ENCODE measurements around the gene TBL1Y. TPM values are rescaled to one million over a fixed set of nuclear protein-coding genes. Genes with fewer than 3 reads are reported as not detected.

TBL1Y gene
- total and polyA plus RNA-seq, 2 experiments from 2014 or later = 2.6 to 5.8 TPM

DNA sequence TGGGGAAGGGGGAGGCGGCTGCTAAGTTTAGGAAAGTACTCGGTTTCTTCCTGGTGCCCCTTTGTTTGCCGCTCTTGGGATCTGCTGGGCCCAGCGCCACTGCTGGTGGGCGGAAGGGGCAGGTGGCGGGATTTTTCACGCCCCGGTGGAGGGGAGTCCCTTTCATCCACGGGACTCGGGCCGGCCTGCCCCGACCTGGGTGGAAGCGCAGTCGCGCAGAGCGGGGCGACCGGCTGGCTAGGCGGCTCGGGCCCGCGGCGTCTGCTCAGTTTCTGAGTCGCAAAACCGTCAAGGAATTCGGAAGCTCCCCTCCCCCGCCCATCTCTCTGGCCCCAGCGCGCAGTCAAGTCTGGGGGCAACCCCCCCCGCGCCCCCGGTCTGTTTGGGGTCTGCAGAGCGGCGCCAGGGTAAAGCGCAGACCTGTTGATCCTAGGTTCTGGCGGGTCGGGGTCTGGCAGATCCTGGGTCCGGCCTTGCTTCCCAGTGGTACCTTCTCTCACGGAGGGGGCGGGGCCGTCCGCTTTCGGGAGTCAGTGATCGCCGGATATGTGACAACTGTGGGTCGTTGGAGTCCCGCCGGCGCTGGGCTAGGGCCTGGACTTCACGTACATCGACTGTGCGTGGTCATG, 870 bp downstream of the TBL1Y start, which contains the start of gene AMELY:
TSS of gene AMELY (minus strand) at position 500 of the 629 bp plus-strand sequence. CDS start 39,144 bp downstream, outside the sequence.
- Histone ChIP-seq H3K9me2 (ENCODE audit: insufficient read depth) (no peaks in the 10 kb centered on the region), H3K27me3 (ENCODE audit: insufficient read depth) (peaks cover 28% of the 10 kb centered on the region; the same call in 1 of the 2 replicates), H3K27ac (ENCODE audit: low read depth) (no peak within 1 kb of the TSS), H4K20me1 (replicated peaks; ENCODE audit: insufficient read depth) (0 out of 2 replicates have a peak, but pooled peaks cover 5% of the 10 kb centered on the region), H3K4me3 (peak within 1 kb of the TSS; percentile 68), H3K36me3 (ENCODE audit: insufficient read depth) (no peaks in the 10 kb centered on the region), H3K79me2 (replicated peaks; ENCODE audit: insufficient read depth) (peaks cover 20% of the 10 kb centered on the region), H3K4me2 (peak within 1 kb of the TSS; percentile 82), H3F3A (replicated peaks; ENCODE audit: low read depth) (no peaks in the 10 kb centered on the region), H2AFZ (no peak within 1 kb of the TSS), H3K4me1 (ENCODE audit: insufficient read depth) (peaks cover 5% of the 10 kb centered on the region)
- Mint-ChIP-seq H3K27ac (no peak within 1 kb of the TSS), H3K27me3 (ENCODE audit: insufficient read depth, low read depth, poor library complexity) (peaks cover 10% of the 10 kb centered on the region), H3K36me3 (ENCODE audit: low read depth) (peaks cover 35% of the 10 kb centered on the region), H3K4me3 (peak within 1 kb of the TSS; percentile 86), H3K4me1 (peaks cover 22% of the 10 kb centered on the region), H3K9me3 (no peaks in the 10 kb centered on the region)
- DNase-seq (ENCODE audit: low spot score) (peak; percentile 65), ATAC-seq (peak; percentile 23)
- no peak for TF ChIP-seq CREB1 (CRISPR knock-in tag; IDR thresholded peaks at IDR 0.05; ENCODE audit: low read depth)
- TF ChIP-seq, protein P1, sequence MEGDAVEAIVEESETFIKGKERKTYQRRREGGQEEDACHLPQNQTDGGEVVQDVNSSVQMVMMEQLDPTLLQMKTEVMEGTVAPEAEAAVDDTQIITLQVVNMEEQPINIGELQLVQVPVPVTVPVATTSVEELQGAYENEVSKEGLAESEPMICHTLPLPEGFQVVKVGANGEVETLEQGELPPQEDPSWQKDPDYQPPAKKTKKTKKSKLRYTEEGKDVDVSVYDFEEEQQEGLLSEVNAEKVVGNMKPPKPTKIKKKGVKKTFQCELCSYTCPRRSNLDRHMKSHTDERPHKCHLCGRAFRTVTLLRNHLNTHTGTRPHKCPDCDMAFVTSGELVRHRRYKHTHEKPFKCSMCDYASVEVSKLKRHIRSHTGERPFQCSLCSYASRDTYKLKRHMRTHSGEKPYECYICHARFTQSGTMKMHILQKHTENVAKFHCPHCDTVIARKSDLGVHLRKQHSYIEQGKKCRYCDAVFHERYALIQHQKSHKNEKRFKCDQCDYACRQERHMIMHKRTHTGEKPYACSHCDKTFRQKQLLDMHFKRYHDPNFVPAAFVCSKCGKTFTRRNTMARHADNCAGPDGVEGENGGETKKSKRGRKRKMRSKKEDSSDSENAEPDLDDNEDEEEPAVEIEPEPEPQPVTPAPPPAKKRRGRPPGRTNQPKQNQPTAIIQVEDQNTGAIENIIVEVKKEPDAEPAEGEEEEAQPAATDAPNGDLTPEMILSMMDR (conservative IDR thresholded peaks at IDR 0.05; ENCODE audit: low read depth in 2 of 2) = no peak
- no peak for TF ChIP-seq EZH2 (IDR thresholded peaks at IDR 0.05; ENCODE audit: low read depth, unreplicated experiment)
- no peak for TF ChIP-seq POLR2AphosphoS5 (IDR thresholded peaks at IDR 0.05; ENCODE audit: low read depth)
- no peak for TF ChIP-seq STAT1 (IDR thresholded peaks at IDR 0.05; ENCODE audit: unreplicated experiment)
- TF ChIP-seq JUNB (IDR thresholded peaks at IDR 0.05; ENCODE audit: unreplicated experiment) = no peak

DNA sequence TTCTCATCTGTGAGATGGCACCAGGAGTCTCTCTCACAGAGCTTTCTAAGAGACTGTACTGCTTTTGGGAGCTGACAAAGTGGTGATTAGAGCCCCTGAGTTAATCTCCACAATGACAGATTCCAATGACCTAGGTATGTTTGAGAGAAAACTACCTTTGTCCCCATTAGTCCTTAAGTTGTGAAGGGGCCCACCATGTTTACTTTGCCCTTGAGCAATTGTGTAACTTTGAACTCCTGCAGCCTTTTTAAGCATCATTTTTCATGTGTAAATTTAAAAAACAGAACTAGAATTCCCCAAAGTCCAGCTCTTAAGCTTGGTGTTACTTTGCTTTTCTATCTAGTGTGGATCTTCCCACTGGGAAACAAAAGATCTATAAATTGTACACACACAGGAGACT, 2.9 kb downstream of the TBL1Y start:
- Histone ChIP-seq H3K9me2 (ENCODE audit: insufficient read depth) (no peaks in the 10 kb centered on the region), H3K36me3 (ENCODE audit: insufficient read depth) (no peaks in the 10 kb centered on the region), H3F3A (replicated peaks; ENCODE audit: low read depth) (no peaks in the 10 kb centered on the region), H3K79me2 (replicated peaks; ENCODE audit: insufficient read depth) (peaks cover 20% of the 10 kb centered on the region), H4K20me1 (replicated peaks; ENCODE audit: insufficient read depth) (0 out of 2 replicates have a peak, but pooled peaks cover 5% of the 10 kb centered on the region), H3K4me3 (no peak overlapping the region), H3K27ac (ENCODE audit: low read depth) (no peak overlapping the region), H3K4me1 (ENCODE audit: insufficient read depth) (peaks cover 4% of the 10 kb centered on the region; the same call in 1 of the 2 replicates), H3K27me3 (ENCODE audit: insufficient read depth) (peaks cover 11% of the 10 kb centered on the region; the same call in 1 of the 2 replicates), H3K4me2 (no peak overlapping the region), H2AFZ (no peak overlapping the region)
- H3K4me1 Mint-ChIP-seq = peaks cover 18% of the 10 kb centered on the region
- ATAC-seq (no peak), DNase-seq (ENCODE audit: low spot score) (no peak)
- H3K27me3 Mint-ChIP-seq (ENCODE audit: insufficient read depth, low read depth, poor library complexity) = peaks cover 2% of the 10 kb centered on the region
- peaks cover 4% of the 10 kb centered on the region; the same call in 1 of the 3 replicates for H3K9me3 Mint-ChIP-seq
- H3K4me3 Mint-ChIP-seq = peak overlapping the region; percentile 27; the same call in 1 of the 3 replicates
- peaks cover 55% of the 10 kb centered on the region for H3K36me3 Mint-ChIP-seq (ENCODE audit: low read depth)
- H3K27ac Mint-ChIP-seq = no peak overlapping the region
- TF ChIP-seq ZNF114 (CRISPR knock-in tag; IDR thresholded peaks at IDR 0.05) (no peak), POLR2AphosphoS5 (IDR thresholded peaks at IDR 0.05; ENCODE audit: low read depth) (no peak), EZH2phosphoT487 (IDR thresholded peaks at IDR 0.05; ENCODE audit: unreplicated experiment) (no peak), JUNB (IDR thresholded peaks at IDR 0.05; ENCODE audit: unreplicated experiment) (no peak), EZH2 (IDR thresholded peaks at IDR 0.05; ENCODE audit: low read depth, unreplicated experiment) (no peak), CREB1 (CRISPR knock-in tag; IDR thresholded peaks at IDR 0.05; ENCODE audit: low read depth) (no peak), STAT1 (IDR thresholded peaks at IDR 0.05; ENCODE audit: unreplicated experiment) (no peak), NANOG (IDR thresholded peaks at IDR 0.05; ENCODE audit: borderline replicate concordance) (no peak), ZNF331 (CRISPR knock-in tag; IDR thresholded peaks at IDR 0.05; ENCODE audit: low read depth) (no peak)
- TF ChIP-seq, protein P2, sequence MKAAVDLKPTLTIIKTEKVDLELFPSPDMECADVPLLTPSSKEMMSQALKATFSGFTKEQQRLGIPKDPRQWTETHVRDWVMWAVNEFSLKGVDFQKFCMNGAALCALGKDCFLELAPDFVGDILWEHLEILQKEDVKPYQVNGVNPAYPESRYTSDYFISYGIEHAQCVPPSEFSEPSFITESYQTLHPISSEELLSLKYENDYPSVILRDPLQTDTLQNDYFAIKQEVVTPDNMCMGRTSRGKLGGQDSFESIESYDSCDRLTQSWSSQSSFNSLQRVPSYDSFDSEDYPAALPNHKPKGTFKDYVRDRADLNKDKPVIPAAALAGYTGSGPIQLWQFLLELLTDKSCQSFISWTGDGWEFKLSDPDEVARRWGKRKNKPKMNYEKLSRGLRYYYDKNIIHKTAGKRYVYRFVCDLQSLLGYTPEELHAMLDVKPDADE (IDR thresholded peaks at IDR 0.05) = no peak
- TF ChIP-seq, protein P3, sequence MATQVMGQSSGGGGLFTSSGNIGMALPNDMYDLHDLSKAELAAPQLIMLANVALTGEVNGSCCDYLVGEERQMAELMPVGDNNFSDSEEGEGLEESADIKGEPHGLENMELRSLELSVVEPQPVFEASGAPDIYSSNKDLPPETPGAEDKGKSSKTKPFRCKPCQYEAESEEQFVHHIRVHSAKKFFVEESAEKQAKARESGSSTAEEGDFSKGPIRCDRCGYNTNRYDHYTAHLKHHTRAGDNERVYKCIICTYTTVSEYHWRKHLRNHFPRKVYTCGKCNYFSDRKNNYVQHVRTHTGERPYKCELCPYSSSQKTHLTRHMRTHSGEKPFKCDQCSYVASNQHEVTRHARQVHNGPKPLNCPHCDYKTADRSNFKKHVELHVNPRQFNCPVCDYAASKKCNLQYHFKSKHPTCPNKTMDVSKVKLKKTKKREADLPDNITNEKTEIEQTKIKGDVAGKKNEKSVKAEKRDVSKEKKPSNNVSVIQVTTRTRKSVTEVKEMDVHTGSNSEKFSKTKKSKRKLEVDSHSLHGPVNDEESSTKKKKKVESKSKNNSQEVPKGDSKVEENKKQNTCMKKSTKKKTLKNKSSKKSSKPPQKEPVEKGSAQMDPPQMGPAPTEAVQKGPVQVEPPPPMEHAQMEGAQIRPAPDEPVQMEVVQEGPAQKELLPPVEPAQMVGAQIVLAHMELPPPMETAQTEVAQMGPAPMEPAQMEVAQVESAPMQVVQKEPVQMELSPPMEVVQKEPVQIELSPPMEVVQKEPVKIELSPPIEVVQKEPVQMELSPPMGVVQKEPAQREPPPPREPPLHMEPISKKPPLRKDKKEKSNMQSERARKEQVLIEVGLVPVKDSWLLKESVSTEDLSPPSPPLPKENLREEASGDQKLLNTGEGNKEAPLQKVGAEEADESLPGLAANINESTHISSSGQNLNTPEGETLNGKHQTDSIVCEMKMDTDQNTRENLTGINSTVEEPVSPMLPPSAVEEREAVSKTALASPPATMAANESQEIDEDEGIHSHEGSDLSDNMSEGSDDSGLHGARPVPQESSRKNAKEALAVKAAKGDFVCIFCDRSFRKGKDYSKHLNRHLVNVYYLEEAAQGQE (IDR thresholded peaks at IDR 0.05; ENCODE audit: unreplicated experiment) = no peak
- TF ChIP-seq, protein P1 (conservative IDR thresholded peaks at IDR 0.05; ENCODE audit: low read depth in 2 of 2) = no peak

Data from GM23338 (cell line).